ENCODE data around the gene CFAP45. TPM values are rescaled to one million over a fixed set of nuclear protein-coding genes. Genes with fewer than 3 reads are reported as not detected.

CFAP45 gene
- polyA plus RNA-seq, 2 of the 4 experiments (the other 2 are of a cell fraction) = 0.67 to 0.89 TPM

DNA sequence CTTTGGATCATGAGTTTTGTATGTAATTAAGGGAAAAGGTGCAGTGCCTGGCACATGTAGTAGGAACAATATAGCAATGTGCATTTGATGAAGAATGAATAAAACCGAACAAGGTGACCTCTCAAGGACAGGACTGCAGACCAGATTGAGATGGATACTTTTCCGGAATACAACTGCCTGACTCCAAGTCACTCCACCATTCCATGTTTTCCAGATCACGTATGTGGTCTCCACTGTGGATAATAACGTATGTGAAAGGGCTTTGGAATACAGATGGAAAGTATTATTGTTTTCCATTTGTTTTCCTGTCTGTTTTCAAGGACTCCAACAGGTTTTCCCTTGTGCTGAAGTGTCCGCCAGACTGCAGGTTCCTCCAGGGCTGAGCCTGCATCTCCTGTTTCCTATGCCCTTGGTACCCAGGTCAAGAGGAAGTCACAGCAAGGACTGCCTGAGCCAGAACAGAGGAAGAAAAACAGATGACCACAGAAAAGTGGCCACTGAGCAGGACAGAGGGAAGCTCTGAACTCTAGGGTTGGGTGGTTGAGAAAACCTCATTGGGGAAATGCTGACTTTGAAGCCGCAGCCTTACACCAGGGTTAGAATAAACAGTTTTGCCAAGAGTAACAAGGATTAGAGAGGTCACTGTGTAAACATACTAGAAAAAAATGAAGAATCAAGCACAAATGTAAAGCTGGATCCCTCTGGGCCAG lies 4.0 kb downstream of the CFAP45 start:
- TF ChIP-seq, protein P1, sequence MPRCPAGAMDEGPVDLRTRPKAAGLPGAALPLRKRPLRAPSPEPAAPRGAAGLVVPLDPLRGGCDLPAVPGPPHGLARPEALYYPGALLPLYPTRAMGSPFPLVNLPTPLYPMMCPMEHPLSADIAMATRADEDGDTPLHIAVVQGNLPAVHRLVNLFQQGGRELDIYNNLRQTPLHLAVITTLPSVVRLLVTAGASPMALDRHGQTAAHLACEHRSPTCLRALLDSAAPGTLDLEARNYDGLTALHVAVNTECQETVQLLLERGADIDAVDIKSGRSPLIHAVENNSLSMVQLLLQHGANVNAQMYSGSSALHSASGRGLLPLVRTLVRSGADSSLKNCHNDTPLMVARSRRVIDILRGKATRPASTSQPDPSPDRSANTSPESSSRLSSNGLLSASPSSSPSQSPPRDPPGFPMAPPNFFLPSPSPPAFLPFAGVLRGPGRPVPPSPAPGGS (IDR thresholded peaks at IDR 0.05) = no peak
- no peak for TF ChIP-seq RARB (CRISPR knock-in tag; IDR thresholded peaks at IDR 0.05)
- TF ChIP-seq, protein P2, sequence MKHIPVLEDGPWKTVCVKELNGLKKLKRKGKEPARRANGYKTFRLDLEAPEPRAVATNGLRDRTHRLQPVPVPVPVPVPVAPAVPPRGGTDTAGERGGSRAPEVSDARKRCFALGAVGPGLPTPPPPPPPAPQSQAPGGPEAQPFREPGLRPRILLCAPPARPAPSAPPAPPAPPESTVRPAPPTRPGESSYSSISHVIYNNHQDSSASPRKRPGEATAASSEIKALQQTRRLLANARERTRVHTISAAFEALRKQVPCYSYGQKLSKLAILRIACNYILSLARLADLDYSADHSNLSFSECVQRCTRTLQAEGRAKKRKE (CRISPR knock-in tag; IDR thresholded peaks at IDR 0.05; ENCODE audit: low read depth) = no peak
- no peak for TF ChIP-seq RAD21 (conservative IDR thresholded peaks at IDR 0.05 in 1 of 2, IDR thresholded peaks at IDR 0.05 in 1 of 2)
- TF ChIP-seq CEBPB (IDR thresholded peaks at IDR 0.05) = no peak
- TF ChIP-seq, protein P3, sequence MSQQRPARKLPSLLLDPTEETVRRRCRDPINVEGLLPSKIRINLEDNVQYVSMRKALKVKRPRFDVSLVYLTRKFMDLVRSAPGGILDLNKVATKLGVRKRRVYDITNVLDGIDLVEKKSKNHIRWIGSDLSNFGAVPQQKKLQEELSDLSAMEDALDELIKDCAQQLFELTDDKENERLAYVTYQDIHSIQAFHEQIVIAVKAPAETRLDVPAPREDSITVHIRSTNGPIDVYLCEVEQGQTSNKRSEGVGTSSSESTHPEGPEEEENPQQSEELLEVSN (IDR thresholded peaks at IDR 0.05; ENCODE audit: borderline replicate concordance, low read depth) = no peak
- TF ChIP-seq FOSL2 (IDR thresholded peaks at IDR 0.05) = no peak
- no peak for TF ChIP-seq FOSL2 (CRISPR knock-in tag; IDR thresholded peaks at IDR 0.05)
- TF ChIP-seq HDAC2 (IDR thresholded peaks at IDR 0.05) = no peak
- no peak for TF ChIP-seq MAZ (IDR thresholded peaks at IDR 0.05; ENCODE audit: borderline replicate concordance, low read depth, low read length)
- no peak for TF ChIP-seq HOXB13 (CRISPR knock-in tag; IDR thresholded peaks at IDR 0.05; ENCODE audit: low read depth)
- no peak for TF ChIP-seq PHF8 (IDR thresholded peaks at IDR 0.05; ENCODE audit: borderline replicate concordance, low read depth)
- no peak for TF ChIP-seq HOXB5 (CRISPR knock-in tag; IDR thresholded peaks at IDR 0.05)
- TF ChIP-seq MAFK (IDR thresholded peaks at IDR 0.05; ENCODE audit: partially characterized antibody) = no peak
- TF ChIP-seq ZFP36 (IDR thresholded peaks at IDR 0.05; ENCODE audit: borderline replicate concordance, partially characterized antibody) = no peak
- TF ChIP-seq EHMT2 (IDR thresholded peaks at IDR 0.05; ENCODE audit: low read depth) = no peak
- no peak for TF ChIP-seq HEYL (CRISPR knock-in tag; IDR thresholded peaks at IDR 0.05)
- no peak for TF ChIP-seq CHD4 (IDR thresholded peaks at IDR 0.05; ENCODE audit: borderline replicate concordance)
- no peak for TF ChIP-seq RFX5 (IDR thresholded peaks at IDR 0.05)
- TF ChIP-seq, protein P4, sequence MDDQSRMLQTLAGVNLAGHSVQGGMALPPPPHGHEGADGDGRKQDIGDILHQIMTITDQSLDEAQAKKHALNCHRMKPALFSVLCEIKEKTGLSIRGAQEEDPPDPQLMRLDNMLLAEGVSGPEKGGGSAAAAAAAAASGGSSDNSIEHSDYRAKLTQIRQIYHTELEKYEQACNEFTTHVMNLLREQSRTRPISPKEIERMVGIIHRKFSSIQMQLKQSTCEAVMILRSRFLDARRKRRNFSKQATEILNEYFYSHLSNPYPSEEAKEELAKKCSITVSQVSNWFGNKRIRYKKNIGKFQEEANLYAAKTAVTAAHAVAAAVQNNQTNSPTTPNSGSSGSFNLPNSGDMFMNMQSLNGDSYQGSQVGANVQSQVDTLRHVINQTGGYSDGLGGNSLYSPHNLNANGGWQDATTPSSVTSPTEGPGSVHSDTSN (IDR thresholded peaks at IDR 0.05) = no peak
- TF ChIP-seq RNF2 (IDR thresholded peaks at IDR 0.05; ENCODE audit: borderline replicate concordance, low read depth) = no peak
- DNase-seq (ENCODE audit: low read depth in 1 of 2, low spot score in 1 of 2) = no peak
- H3K27ac ChIP-seq = no peak overlapping the region
- H3K4me2 ChIP-seq = no peak overlapping the region
- no peaks in the 10 kb centered on the region for H3K9me3 ChIP-seq
- no peak for ATAC-seq
- ChIA-PET POLR2A (no interaction called here), CTCF (interaction anchor here (0.6 to 14.9 kb wide), 14 partner anchors 17 to 744 kb away, joined by 3 to 565 read pairs (median 6); partner anchors contain the start of genes DUSP23, FCRL6, IGSF9 and TAGLN2)
- 82% methylated on average over 6 of the region's 6 CpGs for WGBS (ENCODE audit: missing lambda C conversion rate)
- no peak for FAIRE-seq
- H3K4me1 ChIP-seq = no peaks in the 10 kb centered on the region
- no peak overlapping the region for H3K4me3 ChIP-seq

DNA sequence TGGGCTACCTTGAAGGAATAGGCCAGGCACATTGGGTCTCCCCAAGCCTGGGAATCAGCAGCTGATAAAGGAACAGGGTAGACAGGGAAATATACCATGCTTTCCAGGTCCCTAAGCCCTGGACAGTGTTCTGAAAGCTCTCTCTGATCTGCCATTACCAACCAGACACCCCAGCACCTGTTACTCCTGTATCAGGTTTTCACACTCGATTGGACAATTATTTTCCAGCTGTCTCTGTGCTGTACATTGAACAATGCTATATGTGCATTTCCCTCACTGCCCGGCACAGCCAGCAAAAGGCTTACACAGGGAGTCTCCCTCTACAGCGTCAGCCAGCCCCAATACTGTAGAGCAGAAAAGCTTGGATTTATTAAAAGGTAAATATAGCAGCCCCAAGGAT lies 4.7 kb downstream of the CFAP45 start:
- H3K4me1 ChIP-seq = peaks cover under 1% of the 10 kb centered on the region; the same call in 2 of the 3 replicates
- 70% methylated on average over 3 of the region's 3 CpGs for WGBS (ENCODE audit: missing lambda C conversion rate)
- POLR2A ChIA-PET = no interaction called here
- TF ChIP-seq, protein P5, sequence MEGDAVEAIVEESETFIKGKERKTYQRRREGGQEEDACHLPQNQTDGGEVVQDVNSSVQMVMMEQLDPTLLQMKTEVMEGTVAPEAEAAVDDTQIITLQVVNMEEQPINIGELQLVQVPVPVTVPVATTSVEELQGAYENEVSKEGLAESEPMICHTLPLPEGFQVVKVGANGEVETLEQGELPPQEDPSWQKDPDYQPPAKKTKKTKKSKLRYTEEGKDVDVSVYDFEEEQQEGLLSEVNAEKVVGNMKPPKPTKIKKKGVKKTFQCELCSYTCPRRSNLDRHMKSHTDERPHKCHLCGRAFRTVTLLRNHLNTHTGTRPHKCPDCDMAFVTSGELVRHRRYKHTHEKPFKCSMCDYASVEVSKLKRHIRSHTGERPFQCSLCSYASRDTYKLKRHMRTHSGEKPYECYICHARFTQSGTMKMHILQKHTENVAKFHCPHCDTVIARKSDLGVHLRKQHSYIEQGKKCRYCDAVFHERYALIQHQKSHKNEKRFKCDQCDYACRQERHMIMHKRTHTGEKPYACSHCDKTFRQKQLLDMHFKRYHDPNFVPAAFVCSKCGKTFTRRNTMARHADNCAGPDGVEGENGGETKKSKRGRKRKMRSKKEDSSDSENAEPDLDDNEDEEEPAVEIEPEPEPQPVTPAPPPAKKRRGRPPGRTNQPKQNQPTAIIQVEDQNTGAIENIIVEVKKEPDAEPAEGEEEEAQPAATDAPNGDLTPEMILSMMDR (IDR thresholded peaks at IDR 0.05) = no peak
- TF ChIP-seq FOXS1 (CRISPR knock-in tag; IDR thresholded peaks at IDR 0.05) (no peak), CBX8 (IDR thresholded peaks at IDR 0.05) (no peak), EP300 (IDR thresholded peaks at IDR 0.05) (no peak), RNF2 (IDR thresholded peaks at IDR 0.05; ENCODE audit: borderline replicate concordance, low read depth) (no peak), HOXB13 (CRISPR knock-in tag; IDR thresholded peaks at IDR 0.05; ENCODE audit: low read depth) (no peak), RAD21 (conservative IDR thresholded peaks at IDR 0.05 in 1 of 2, IDR thresholded peaks at IDR 0.05 in 1 of 2) (no peak), BHLHE40 (IDR thresholded peaks at IDR 0.05; ENCODE audit: low read depth, low read length) (no peak)
- TF ChIP-seq, protein P6, sequence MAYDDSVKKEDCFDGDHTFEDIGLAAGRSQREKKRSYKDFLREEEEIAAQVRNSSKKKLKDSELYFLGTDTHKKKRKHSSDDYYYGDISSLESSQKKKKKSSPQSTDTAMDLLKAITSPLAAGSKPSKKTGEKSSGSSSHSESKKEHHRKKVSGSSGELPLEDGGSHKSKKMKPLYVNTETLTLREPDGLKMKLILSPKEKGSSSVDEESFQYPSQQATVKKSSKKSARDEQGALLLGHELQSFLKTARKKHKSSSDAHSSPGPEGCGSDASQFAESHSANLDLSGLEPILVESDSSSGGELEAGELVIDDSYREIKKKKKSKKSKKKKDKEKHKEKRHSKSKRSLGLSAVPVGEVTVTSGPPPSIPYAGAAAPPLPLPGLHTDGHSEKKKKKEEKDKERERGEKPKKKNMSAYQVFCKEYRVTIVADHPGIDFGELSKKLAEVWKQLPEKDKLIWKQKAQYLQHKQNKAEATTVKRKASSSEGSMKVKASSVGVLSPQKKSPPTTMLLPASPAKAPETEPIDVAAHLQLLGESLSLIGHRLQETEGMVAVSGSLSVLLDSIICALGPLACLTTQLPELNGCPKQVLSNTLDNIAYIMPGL (CRISPR knock-in tag; IDR thresholded peaks at IDR 0.05; ENCODE audit: borderline replicate concordance) = no peak
- TF ChIP-seq, protein P7, sequence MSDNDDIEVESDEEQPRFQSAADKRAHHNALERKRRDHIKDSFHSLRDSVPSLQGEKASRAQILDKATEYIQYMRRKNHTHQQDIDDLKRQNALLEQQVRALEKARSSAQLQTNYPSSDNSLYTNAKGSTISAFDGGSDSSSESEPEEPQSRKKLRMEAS (IDR thresholded peaks at IDR 0.05) = no peak

More for the DNA sequence above, 4.7 kb downstream of the CFAP45 start:
- Histone ChIP-seq H3K27ac (no peak overlapping the region), H3K4me2 (no peak overlapping the region), H3K9me3 (no peaks in the 10 kb centered on the region), H3K4me3 (no peak overlapping the region)
- no peak for DNase-seq (ENCODE audit: low read depth in 1 of 2, low spot score in 1 of 2)
- no peak for FAIRE-seq
- ATAC-seq = no peak
- CTCF ChIA-PET = interaction anchor here (0.6 to 14.9 kb wide), 15 partner anchors 13 to 762 kb away, joined by 3 to 565 read pairs (median 30); partner anchors contain the start of genes DUSP23, FCRL6, IGSF9 and TAGLN2
